OCI-LY1 (cell line): Measurements from ENCODE around the gene MAGI2.

Experiments used
- H2AFZ ChIP-seq: fragments of 200-600 bp; sonication (generic), shearing (Covaris generic); 2 replicates; pipeline ENCODE4 v1.6.0; 2014; ENCODE audit warnings: antibody characterized with exemption, mild to moderate bottlenecking, low read length
- H3F3A ChIP-seq: fragments of 200-600 bp; sonication (generic), shearing (Covaris generic); 2 replicates; pipeline ENCODE4 v1.6.0; 2014; ENCODE audit warnings: mild to moderate bottlenecking, antibody characterized with exemption, low read length, moderate library complexity; ENCODE audit not compliant: insufficient read depth
- H3K27ac ChIP-seq: fragments of 200-600 bp; sonication (generic); 2 replicates; pipeline ENCODE4 v1.5.1; 2014; ENCODE audit warnings: low read length, mixed run types, mild to moderate bottlenecking, low read depth; ENCODE audit not compliant: poor library complexity, severe bottlenecking
- H3K27me3 ChIP-seq: fragments of 200-600 bp; sonication (generic); 2 replicates; pipeline ENCODE4 v1.6.0; 2014; ENCODE audit warnings: antibody characterized with exemption, mild to moderate bottlenecking, low read length, moderate library complexity; ENCODE audit not compliant: insufficient read depth
- H3K36me3 ChIP-seq: fragments of 200-600 bp; sonication (generic); 2 replicates; pipeline ENCODE4 v1.6.1; 2014; ENCODE audit warnings: mild to moderate bottlenecking, antibody characterized with exemption, low read length, moderate library complexity, mixed read lengths; ENCODE audit not compliant: insufficient read depth
- H3K4me1 ChIP-seq: fragments of 200-600 bp; sonication (generic); 2 replicates; pipeline ENCODE4 v1.5.1; 2014; ENCODE audit warnings: mild to moderate bottlenecking, low read length, moderate library complexity; ENCODE audit not compliant: insufficient read depth, severe bottlenecking
- H3K4me2 ChIP-seq: fragments of 200-600 bp; sonication (generic), shearing (Covaris generic); 2 replicates; pipeline ENCODE4 v1.6.1; 2014; ENCODE audit warnings: low read length
- H3K4me3 ChIP-seq: fragments of 200-600 bp; sonication (generic); 2 replicates; pipeline ENCODE4 v1.5.1; 2014; ENCODE audit warnings: low read length, low read depth, mild to moderate bottlenecking, mixed read lengths; ENCODE audit not compliant: poor library complexity, severe bottlenecking
- H3K79me2 ChIP-seq: fragments of 200-600 bp; shearing (Covaris generic); 2 replicates; pipeline ENCODE4 v1.6.1; 2016; ENCODE audit warnings: mixed run types, low read length, mixed read lengths; ENCODE audit not compliant: insufficient read depth
- H3K9ac ChIP-seq: fragments of 200-600 bp; sonication (generic), shearing (Covaris generic); 2 replicates; pipeline ENCODE4 v1.6.1; 2014; ENCODE audit warnings: mild to moderate bottlenecking, low read length, mixed read lengths
- H3K9me2 ChIP-seq: fragments of 200-600 bp; sonication (generic), shearing (Covaris generic); 2 replicates; pipeline ENCODE4 v1.6.1; 2014; ENCODE audit warnings: low read depth, mild to moderate bottlenecking, low read length, mixed read lengths
- H3K9me3 ChIP-seq: fragments of 200-600 bp; shearing (Covaris generic); 2 replicates; pipeline ENCODE4 v1.6.1; 2014; ENCODE audit warnings: low read length, mixed read lengths
- H4K20me1 ChIP-seq: fragments of 200-600 bp; sonication (generic), shearing (Covaris generic); 2 replicates; pipeline ENCODE4 v1.6.0; 2016; ENCODE audit warnings: mild to moderate bottlenecking, low read length; ENCODE audit not compliant: insufficient read depth
- EZH2 ChIP-seq: fragments of 200-600 bp; sonication (generic), shearing (Covaris generic); IDR thresholded peaks from 2 replicates; pipeline ENCODE4 v1.8.0; 2017; ENCODE audit warnings: borderline replicate concordance, mixed run types, mild to moderate bottlenecking, antibody characterized with exemption, low read length, moderate library complexity, mixed read lengths
- TF ChIP-seq, protein P1 (sequence below): fragments of 200-600 bp; sonication (generic), shearing (Covaris generic); IDR thresholded peaks from 2 replicates; pipeline ENCODE4 v1.5.1; 2017; ENCODE audit warnings: mild to moderate bottlenecking, antibody characterized with exemption, low read length, moderate library complexity, mixed read lengths

The MAGI2 gene

GRCh38 chr7:78476851-78477405 is 976.5 kb downstream of the MAGI2 start:
- Histone ChIP-seq H3K27ac (no peak overlapping the region), H3K4me1 (no peaks in the 10 kb centered on the region), H3K36me3 (no peaks in the 10 kb centered on the region), H3K4me3 (no peak overlapping the region), H3K27me3 (no peaks in the 10 kb centered on the region; the same call in 1 of the 2 replicates), H3K9ac (no peak overlapping the region), H3K9me3 (no peaks in the 10 kb centered on the region), H3F3A (no peaks in the 10 kb centered on the region), H3K4me2 (no peak overlapping the region), H3K9me2 (no peaks in the 10 kb centered on the region), H3K79me2 (no peaks in the 10 kb centered on the region), H2AFZ (no peak overlapping the region), H4K20me1 (no peaks in the 10 kb centered on the region)
- TF ChIP-seq EZH2: no peak
- TF ChIP-seq, protein P1, sequence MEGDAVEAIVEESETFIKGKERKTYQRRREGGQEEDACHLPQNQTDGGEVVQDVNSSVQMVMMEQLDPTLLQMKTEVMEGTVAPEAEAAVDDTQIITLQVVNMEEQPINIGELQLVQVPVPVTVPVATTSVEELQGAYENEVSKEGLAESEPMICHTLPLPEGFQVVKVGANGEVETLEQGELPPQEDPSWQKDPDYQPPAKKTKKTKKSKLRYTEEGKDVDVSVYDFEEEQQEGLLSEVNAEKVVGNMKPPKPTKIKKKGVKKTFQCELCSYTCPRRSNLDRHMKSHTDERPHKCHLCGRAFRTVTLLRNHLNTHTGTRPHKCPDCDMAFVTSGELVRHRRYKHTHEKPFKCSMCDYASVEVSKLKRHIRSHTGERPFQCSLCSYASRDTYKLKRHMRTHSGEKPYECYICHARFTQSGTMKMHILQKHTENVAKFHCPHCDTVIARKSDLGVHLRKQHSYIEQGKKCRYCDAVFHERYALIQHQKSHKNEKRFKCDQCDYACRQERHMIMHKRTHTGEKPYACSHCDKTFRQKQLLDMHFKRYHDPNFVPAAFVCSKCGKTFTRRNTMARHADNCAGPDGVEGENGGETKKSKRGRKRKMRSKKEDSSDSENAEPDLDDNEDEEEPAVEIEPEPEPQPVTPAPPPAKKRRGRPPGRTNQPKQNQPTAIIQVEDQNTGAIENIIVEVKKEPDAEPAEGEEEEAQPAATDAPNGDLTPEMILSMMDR: no peak

GRCh38 chr7:78473571-78474301 is 979.7 kb downstream of the MAGI2 start:
- H3K79me2 ChIP-seq: no peaks in the 10 kb centered on the region
- no peak overlapping the region for H2AFZ ChIP-seq
- no peaks in the 10 kb centered on the region; the same call in 1 of the 2 replicates for H3K27me3 ChIP-seq
- H3K4me3 ChIP-seq: no peak overlapping the region
- no peak overlapping the region for H3K27ac ChIP-seq
- no peak for TF ChIP-seq EZH2
- TF ChIP-seq, protein P1: no peak
- H3K4me1 ChIP-seq: no peaks in the 10 kb centered on the region
- H3K9me2 ChIP-seq: no peaks in the 10 kb centered on the region
- no peak overlapping the region for H3K9ac ChIP-seq
- no peaks in the 10 kb centered on the region for H4K20me1 ChIP-seq
- H3K36me3 ChIP-seq: no peaks in the 10 kb centered on the region
- H3K4me2 ChIP-seq: no peak overlapping the region
- H3F3A ChIP-seq: no peaks in the 10 kb centered on the region
- H3K9me3 ChIP-seq: no peaks in the 10 kb centered on the region

DNA sequence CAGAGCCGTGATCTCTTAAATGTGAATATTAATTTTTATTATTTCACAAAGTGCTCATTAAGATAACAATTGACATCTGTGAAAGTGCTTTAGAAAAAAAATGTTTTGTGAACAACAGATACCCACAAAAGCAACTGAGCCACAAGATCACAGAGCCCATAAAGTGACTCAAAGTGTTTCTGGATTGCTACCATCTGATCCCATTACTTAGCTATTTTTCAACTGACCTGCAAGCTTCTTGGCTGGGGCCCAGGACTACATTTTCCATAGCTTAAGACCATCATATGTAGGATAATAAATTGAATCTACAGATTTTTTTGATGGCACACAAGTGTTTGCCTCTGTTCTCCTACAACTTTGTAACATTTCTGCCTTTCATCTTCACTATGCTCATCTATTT is 980.4 kb downstream of the MAGI2 start:
- Histone ChIP-seq H4K20me1 (no peaks in the 10 kb centered on the region), H3K9ac (no peak overlapping the region), H3K79me2 (no peaks in the 10 kb centered on the region), H3K4me1 (no peaks in the 10 kb centered on the region), H3K27me3 (no peaks in the 10 kb centered on the region), H2AFZ (no peak overlapping the region), H3K9me2 (no peaks in the 10 kb centered on the region), H3K27ac (no peak overlapping the region), H3F3A (no peaks in the 10 kb centered on the region), H3K4me3 (no peak overlapping the region), H3K4me2 (no peak overlapping the region), H3K36me3 (no peaks in the 10 kb centered on the region), H3K9me3 (no peaks in the 10 kb centered on the region)
- TF ChIP-seq EZH2: no peak
- TF ChIP-seq, protein P1: no peak
